SH-SY5Y (cell line): ENCODE measurements around the gene NRN1L.

Experiments used
- GATA2 ChIP-seq: IDR thresholded peaks from 2 replicates; pipeline ENCODE4 v1.6.1; 2011; ENCODE audit warnings: mild to moderate bottlenecking, low read depth, low read length
- GATA3 ChIP-seq: IDR thresholded peaks from 2 replicates; pipeline ENCODE4 v1.6.1; 2011; ENCODE audit warnings: low read depth, mild to moderate bottlenecking, low read length, moderate library complexity

DNA sequence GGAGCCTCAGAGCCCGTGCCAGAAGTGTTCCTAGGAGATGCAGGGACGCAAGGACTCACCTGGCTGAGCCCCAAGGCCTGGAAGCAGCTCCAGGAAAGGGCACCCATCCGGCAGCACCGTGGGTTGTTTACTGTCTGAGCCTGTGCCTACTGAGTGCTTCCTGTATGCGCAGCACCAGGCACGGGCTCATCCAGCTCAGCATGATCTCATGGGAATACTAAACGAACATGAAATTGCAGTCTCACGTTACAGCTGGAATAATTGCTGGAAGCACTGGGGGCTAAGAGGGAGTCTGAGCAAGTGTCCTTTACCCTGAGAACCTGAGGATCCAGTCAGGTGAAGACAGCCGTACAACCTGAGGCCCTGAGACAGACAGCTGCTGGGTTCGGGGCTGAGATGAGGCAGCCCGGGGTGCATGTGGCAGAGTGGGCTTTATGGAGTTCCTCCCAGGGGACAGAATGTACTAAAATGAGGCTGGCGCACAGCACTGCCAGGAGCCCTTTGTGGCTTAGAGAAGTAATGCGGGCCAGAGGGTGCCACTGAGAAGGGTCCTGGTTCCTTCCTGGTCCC, 41.6 kb downstream of the NRN1L start:
- no peak for TF ChIP-seq GATA2
- no peak for TF ChIP-seq GATA3
